Loucy (cell line): Measurements from ENCODE around the gene XAB2.

Source experiments
- EZH2phosphoT487 ChIP-seq: fragments of 200-600 bp; IDR thresholded peaks from 2 replicates; pipeline ENCODE4 v1.6.1; 2018; ENCODE audit warnings: antibody characterized with exemption, mild to moderate bottlenecking, moderate library complexity, borderline replicate concordance
- TF ChIP-seq, protein P1 (sequence below): fragments of 200-600 bp; sonication (generic); conservative IDR thresholded peaks from 2 replicates; pipeline ENCODE4 v1.5.1; 2014; ENCODE audit warnings: mild to moderate bottlenecking, antibody characterized with exemption, low read length

GRCh38 chr19:7618771-7619510 is 10.4 kb downstream of the XAB2 start:
- TF ChIP-seq, protein P1, sequence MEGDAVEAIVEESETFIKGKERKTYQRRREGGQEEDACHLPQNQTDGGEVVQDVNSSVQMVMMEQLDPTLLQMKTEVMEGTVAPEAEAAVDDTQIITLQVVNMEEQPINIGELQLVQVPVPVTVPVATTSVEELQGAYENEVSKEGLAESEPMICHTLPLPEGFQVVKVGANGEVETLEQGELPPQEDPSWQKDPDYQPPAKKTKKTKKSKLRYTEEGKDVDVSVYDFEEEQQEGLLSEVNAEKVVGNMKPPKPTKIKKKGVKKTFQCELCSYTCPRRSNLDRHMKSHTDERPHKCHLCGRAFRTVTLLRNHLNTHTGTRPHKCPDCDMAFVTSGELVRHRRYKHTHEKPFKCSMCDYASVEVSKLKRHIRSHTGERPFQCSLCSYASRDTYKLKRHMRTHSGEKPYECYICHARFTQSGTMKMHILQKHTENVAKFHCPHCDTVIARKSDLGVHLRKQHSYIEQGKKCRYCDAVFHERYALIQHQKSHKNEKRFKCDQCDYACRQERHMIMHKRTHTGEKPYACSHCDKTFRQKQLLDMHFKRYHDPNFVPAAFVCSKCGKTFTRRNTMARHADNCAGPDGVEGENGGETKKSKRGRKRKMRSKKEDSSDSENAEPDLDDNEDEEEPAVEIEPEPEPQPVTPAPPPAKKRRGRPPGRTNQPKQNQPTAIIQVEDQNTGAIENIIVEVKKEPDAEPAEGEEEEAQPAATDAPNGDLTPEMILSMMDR: no peak
- TF ChIP-seq EZH2phosphoT487: no peak
